ENCODE measurements around the gene TPD52L2.

TPD52L2 gene

GRCh38 chr20:63839620-63840019 lies 25.4 kb upstream of the TPD52L2 start:
- Histone ChIP-seq H3K9ac (ENCODE audit: low read depth, low read length, poor library complexity, severe bottlenecking) (no peak overlapping the region), H3K4me3 (ENCODE audit: low read length, poor library complexity, severe bottlenecking) (no peak overlapping the region), H3F3A (ENCODE audit: low read depth) (no peaks in the 10 kb centered on the region; the same call in 1 of the 2 replicates), H2AFZ (ENCODE audit: low read length) (no peak overlapping the region), H3K4me1 (ENCODE audit: insufficient read depth, low read length, poor library complexity, severe bottlenecking) (peaks cover 48% of the 10 kb centered on the region), H3K4me2 (ENCODE audit: low read depth, low read length, poor library complexity, severe bottlenecking) (no peak overlapping the region), H3K36me3 (ENCODE audit: insufficient read depth, low read length) (no peaks in the 10 kb centered on the region), H4K20me1 (ENCODE audit: insufficient read depth, low read length, poor library complexity, severe bottlenecking) (no peaks in the 10 kb centered on the region), H3K79me2 (ENCODE audit: insufficient read depth, low read length) (no peaks in the 10 kb centered on the region), H3K9me2 (replicated peaks; ENCODE audit: low read depth, low read length) (no peaks in the 10 kb centered on the region), H3K9me3 (ENCODE audit: insufficient read depth, low read depth, low read length) (no peaks in the 10 kb centered on the region), H3K27me3 (ENCODE audit: insufficient read depth, low read length, poor library complexity, severe bottlenecking) (no peaks in the 10 kb centered on the region)
- TF ChIP-seq EZH2phosphoT487 (IDR thresholded peaks at IDR 0.05; ENCODE audit: borderline replicate concordance): no peak
- no peak for TF ChIP-seq CTCF (conservative IDR thresholded peaks at IDR 0.05; ENCODE audit: low read length)

GRCh38 chr20:63840405-63840828 lies 24.7 kb upstream of the TPD52L2 start:
- Histone ChIP-seq H3K9ac (ENCODE audit: low read depth, low read length, poor library complexity, severe bottlenecking) (no peak overlapping the region), H3K9me3 (ENCODE audit: insufficient read depth, low read depth, low read length) (no peaks in the 10 kb centered on the region), H4K20me1 (ENCODE audit: insufficient read depth, low read length, poor library complexity, severe bottlenecking) (no peaks in the 10 kb centered on the region), H3K4me1 (ENCODE audit: insufficient read depth, low read length, poor library complexity, severe bottlenecking) (peaks cover 48% of the 10 kb centered on the region), H3K4me3 (ENCODE audit: low read length, poor library complexity, severe bottlenecking) (no peak overlapping the region), H3K79me2 (ENCODE audit: insufficient read depth, low read length) (no peaks in the 10 kb centered on the region), H3K27me3 (ENCODE audit: insufficient read depth, low read length, poor library complexity, severe bottlenecking) (no peaks in the 10 kb centered on the region), H3K36me3 (ENCODE audit: insufficient read depth, low read length) (no peaks in the 10 kb centered on the region), H2AFZ (ENCODE audit: low read length) (no peak overlapping the region), H3K9me2 (replicated peaks; ENCODE audit: low read depth, low read length) (no peaks in the 10 kb centered on the region), H3K4me2 (ENCODE audit: low read depth, low read length, poor library complexity, severe bottlenecking) (no peak overlapping the region), H3F3A (ENCODE audit: low read depth) (no peaks in the 10 kb centered on the region; the same call in 1 of the 2 replicates)
- TF ChIP-seq CTCF (conservative IDR thresholded peaks at IDR 0.05; ENCODE audit: low read length) (no peak), EZH2phosphoT487 (IDR thresholded peaks at IDR 0.05; ENCODE audit: borderline replicate concordance) (no peak)

- H2AFZ ChIP-seq (ENCODE audit: low read length): no peak overlapping the region
- no peaks in the 10 kb centered on the region for H4K20me1 ChIP-seq (ENCODE audit: insufficient read depth, low read length, poor library complexity, severe bottlenecking)
- no peaks in the 10 kb centered on the region for H3K79me2 ChIP-seq (ENCODE audit: insufficient read depth, low read length)
- no peaks in the 10 kb centered on the region for H3K9me2 ChIP-seq (replicated peaks; ENCODE audit: low read depth, low read length)
- H3K4me1 ChIP-seq (ENCODE audit: insufficient read depth, low read length, poor library complexity, severe bottlenecking): peaks cover 59% of the 10 kb centered on the region
- peak overlapping the region; percentile 79 for H3K4me2 ChIP-seq (ENCODE audit: low read depth, low read length, poor library complexity, severe bottlenecking)
- H3K27me3 ChIP-seq (ENCODE audit: insufficient read depth, low read length, poor library complexity, severe bottlenecking): no peaks in the 10 kb centered on the region
- no peak for TF ChIP-seq CTCF (conservative IDR thresholded peaks at IDR 0.05; ENCODE audit: low read length)
- no peak for TF ChIP-seq EZH2phosphoT487 (IDR thresholded peaks at IDR 0.05; ENCODE audit: borderline replicate concordance)
- H3K36me3 ChIP-seq (ENCODE audit: insufficient read depth, low read length): no peaks in the 10 kb centered on the region
- H3K4me3 ChIP-seq (ENCODE audit: low read length, poor library complexity, severe bottlenecking): peak overlapping the region; percentile 11
- H3K9me3 ChIP-seq (ENCODE audit: insufficient read depth, low read depth, low read length): no peaks in the 10 kb centered on the region
- peak overlapping the region; percentile 67 for H3K9ac ChIP-seq (ENCODE audit: low read depth, low read length, poor library complexity, severe bottlenecking)
- no peaks in the 10 kb centered on the region for H3F3A ChIP-seq (ENCODE audit: low read depth)
Measured at GRCh38 chr20:63842258-63842657, 22.8 kb upstream of the TPD52L2 start.

Data from Loucy (cell line).